GM23338 (cell line): ENCODE measurements around the gene UST.

ENCODE experiments used
- CTCF ChIP-seq, 2 experiments: fragments of 200-600 bp in 1 of 2; sonication (generic) in 1 of 2; conservative IDR thresholded peaks; 2 replicates each; pipeline versions ENCODE4 v1.5.1 to v1.6.1; 2016 to 2017; ENCODE audit warnings: antibody characterized with exemption in 2 of 2, low read depth in 2 of 2, mild to moderate bottlenecking in 2 of 2, moderate library complexity in 1 of 2
- EZH2 ChIP-seq: fragments of 200-600 bp; sonication (generic); IDR thresholded peaks from one replicate; pipeline ENCODE4 v1.8.0; 2017; ENCODE audit warnings: antibody characterized with exemption, mild to moderate bottlenecking, low read depth; ENCODE audit not compliant: unreplicated experiment
- POLR2AphosphoS5 ChIP-seq: IDR thresholded peaks from 2 replicates; pipeline ENCODE4 v1.6.1; 2016; ENCODE audit warnings: antibody characterized with exemption, low read depth
- REST ChIP-seq: IDR thresholded peaks from one replicate; pipeline ENCODE4 v1.6.1; 2018; ENCODE audit warnings: antibody characterized with exemption; ENCODE audit not compliant: unreplicated experiment

- TF ChIP-seq CTCF (conservative IDR thresholded peaks at IDR 0.05; ENCODE audit: low read depth in 2 of 2) (no peak), POLR2AphosphoS5 (no peak), EZH2 (no peak), REST (no peak)
These were observed 78.7 kb downstream of the UST start for GRCh38 chr6:148825492-148825891.
